ENCODE data around the gene PARVB.

- TF ChIP-seq CTCF (IDR thresholded peaks at IDR 0.05; ENCODE audit: low read length) (no peak), EZH2 (IDR thresholded peaks at IDR 0.05; ENCODE audit: borderline replicate concordance, low read length) (no peak)
Measured at GRCh38 chr22:44076825-44077224, 52.7 kb downstream of the PARVB start.

Data from OCI-LY1 (cell line).